Spleen (tissue), 7 donors: ENCODE results near the gene S1PR3.

Source experiments
- POLR2A ChIP-seq, 3 donors: fragments of 450-650 bp; IDR thresholded peaks; one replicate each; pipeline ENCODE4 v1.5.1; 2017; ENCODE audit warnings: antibody characterized with exemption in 3 of 3, mild to moderate bottlenecking in 1 of 3
- TF ChIP-seq, protein P1 (sequence below), 11 experiments: fragments of 200-600 bp in 7 of 11; fragments of 450-650 bp in 4 of 11; sonication (generic) in 4 of 11; IDR thresholded peaks in 8 of 11; conservative IDR thresholded peaks in 3 of 11; 1 replicate in 7 of 11; 2 replicates in 4 of 11; pipeline versions ENCODE4 v1.4.0 to v1.8.0; 2016 to 2021; ENCODE audit warnings: antibody characterized with exemption in 11 of 11, inconsistent platforms in 4 of 11, mild to moderate bottlenecking in 1 of 11
- donor health status: DM: no; HTN: no; CAD: no; lungs with moderate emphysema.
- donor health status: DM: no; HTN: no; CAD: no.
- donor health status: DM: no; HTN: no; CAD: no.

- TF ChIP-seq, protein P1, sequence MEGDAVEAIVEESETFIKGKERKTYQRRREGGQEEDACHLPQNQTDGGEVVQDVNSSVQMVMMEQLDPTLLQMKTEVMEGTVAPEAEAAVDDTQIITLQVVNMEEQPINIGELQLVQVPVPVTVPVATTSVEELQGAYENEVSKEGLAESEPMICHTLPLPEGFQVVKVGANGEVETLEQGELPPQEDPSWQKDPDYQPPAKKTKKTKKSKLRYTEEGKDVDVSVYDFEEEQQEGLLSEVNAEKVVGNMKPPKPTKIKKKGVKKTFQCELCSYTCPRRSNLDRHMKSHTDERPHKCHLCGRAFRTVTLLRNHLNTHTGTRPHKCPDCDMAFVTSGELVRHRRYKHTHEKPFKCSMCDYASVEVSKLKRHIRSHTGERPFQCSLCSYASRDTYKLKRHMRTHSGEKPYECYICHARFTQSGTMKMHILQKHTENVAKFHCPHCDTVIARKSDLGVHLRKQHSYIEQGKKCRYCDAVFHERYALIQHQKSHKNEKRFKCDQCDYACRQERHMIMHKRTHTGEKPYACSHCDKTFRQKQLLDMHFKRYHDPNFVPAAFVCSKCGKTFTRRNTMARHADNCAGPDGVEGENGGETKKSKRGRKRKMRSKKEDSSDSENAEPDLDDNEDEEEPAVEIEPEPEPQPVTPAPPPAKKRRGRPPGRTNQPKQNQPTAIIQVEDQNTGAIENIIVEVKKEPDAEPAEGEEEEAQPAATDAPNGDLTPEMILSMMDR (IDR thresholded peaks at IDR 0.05 in 8 of 11, conservative IDR thresholded peaks at IDR 0.05 in 3 of 11), result no peak
- no peak for TF ChIP-seq POLR2A (IDR thresholded peaks at IDR 0.05)
These were observed 11.7 kb downstream of the S1PR3 start for GRCh38 chr9:89002987-89003386.
